NT2/D1 (cell line): ENCODE measurements around the gene DPP6.
"Not testable (repeated sequence)": the region's sequence is repeated elsewhere in the genome, so short reads cannot be mapped to it uniquely, and the experiment has no call there.

Source experiments
- SUZ12 ChIP-seq: IDR thresholded peaks from 2 replicates; pipeline ENCODE4 v1.6.1; 2011; ENCODE audit not compliant: insufficient read length, insufficient read depth; ENCODE audit errors: extremely low read depth
- YY1 ChIP-seq: IDR thresholded peaks from 2 replicates; pipeline ENCODE4 v1.6.1; 2011; ENCODE audit not compliant: insufficient read length, insufficient read depth
- ZNF274 ChIP-seq: IDR thresholded peaks from 2 replicates; pipeline ENCODE4 v1.6.1; 2011; ENCODE audit warnings: mild to moderate bottlenecking, low read depth, low read length

- TF ChIP-seq ZNF274, SUZ12, YY1: not testable (repeated sequence)
These were observed 39.4 kb upstream of the DPP6 start for GRCh38 chr7:154012800-154013199.
